Measurements from ENCODE around the gene ANKRD16.

DNA sequence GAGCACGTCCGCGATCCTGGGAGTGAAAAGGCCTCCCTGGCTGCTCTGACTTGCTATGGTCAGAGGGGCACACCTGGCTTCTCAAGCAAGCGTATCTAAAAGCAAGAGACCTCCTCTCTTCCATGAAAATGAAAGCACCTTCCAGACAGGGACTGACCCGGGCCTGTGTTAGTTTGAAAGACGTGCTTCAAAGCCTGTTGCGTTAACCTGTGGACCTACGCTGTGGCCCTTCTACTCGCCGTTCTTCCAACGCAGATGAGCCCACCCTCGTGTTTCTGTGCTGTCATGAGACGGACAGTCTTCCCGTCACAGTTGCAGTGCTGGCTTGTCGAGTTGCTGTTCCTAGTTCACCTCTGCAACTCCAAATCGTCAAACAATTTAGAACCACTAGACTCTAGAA, 61.0 kb downstream of the ANKRD16 start:
- TF ChIP-seq EZH2phosphoT487 (IDR thresholded peaks at IDR 0.05; ENCODE audit: low read depth), result no peak
- no peak for TF ChIP-seq CTCF (IDR thresholded peaks at IDR 0.05; ENCODE audit: low read depth, low read length)

Measured in OCI-LY3 (cell line).